Liver (tissue), 3 donors: ENCODE results near the gene RAB28.

Source experiments
- EGR1 ChIP-seq, 2 donors: IDR thresholded peaks; 2 replicates each; pipeline ENCODE4 v1.6.1; 2016 to 2018; ENCODE audit warnings: antibody characterized with exemption in 2 of 2, low read depth in 2 of 2
- FOXA1 ChIP-seq: IDR thresholded peaks from 2 replicates; pipeline ENCODE4 v1.6.1; 2016; ENCODE audit warnings: antibody characterized with exemption
- GABPA ChIP-seq, 2 donors: IDR thresholded peaks in 1 of 2; conservative IDR thresholded peaks in 1 of 2; 2 replicates each; pipeline ENCODE4 v1.6.1; 2016; ENCODE audit warnings: antibody characterized with exemption in 2 of 2, mild to moderate bottlenecking in 1 of 2, moderate library complexity in 1 of 2
- JUND ChIP-seq, 2 donors: IDR thresholded peaks; 2 replicates each; pipeline ENCODE4 v1.6.1; 2016; ENCODE audit warnings: antibody characterized with exemption in 2 of 2
- RAD21 ChIP-seq, 2 donors: IDR thresholded peaks; 2 replicates each; pipeline ENCODE4 v1.6.1; 2016; ENCODE audit warnings: antibody characterized with exemption in 2 of 2, mild to moderate bottlenecking in 2 of 2
- SP1 ChIP-seq: IDR thresholded peaks from 2 replicates; pipeline ENCODE4 v1.6.1; 2018; ENCODE audit warnings: antibody characterized with exemption, mild to moderate bottlenecking
- TAF1 ChIP-seq: conservative IDR thresholded peaks from 2 replicates; pipeline ENCODE4 v1.6.1; 2016; ENCODE audit warnings: antibody characterized with exemption, mild to moderate bottlenecking
- YY1 ChIP-seq: IDR thresholded peaks from 2 replicates; pipeline ENCODE4 v1.6.1; 2016; ENCODE audit warnings: antibody characterized with exemption, mild to moderate bottlenecking
- TF ChIP-seq, protein P1 (sequence below): fragments of 150-350 bp; IDR thresholded peaks from 2 replicates; pipeline ENCODE4 v1.5.1; 2017; ENCODE audit warnings: improper control_type of control experiment, low read depth, low read length; ENCODE audit not compliant: missing input control
- TF ChIP-seq, protein P2 (sequence below): IDR thresholded peaks from 2 replicates; pipeline ENCODE4 v1.6.1; 2016; ENCODE audit warnings: antibody characterized with exemption
- TF ChIP-seq, protein P3 (sequence below): IDR thresholded peaks from 2 replicates; pipeline ENCODE4 v1.6.1; 2016; ENCODE audit warnings: antibody characterized with exemption
- TF ChIP-seq, protein P4 (sequence below): IDR thresholded peaks from 2 replicates; pipeline ENCODE4 v1.6.1; 2016; ENCODE audit warnings: antibody characterized with exemption, mild to moderate bottlenecking
- TF ChIP-seq, protein P5 (sequence below): IDR thresholded peaks from 2 replicates; pipeline ENCODE4 v1.6.1; 2016; ENCODE audit warnings: antibody characterized with exemption
- donor health status: healthy.
- donor health status: healthy.

DNA sequence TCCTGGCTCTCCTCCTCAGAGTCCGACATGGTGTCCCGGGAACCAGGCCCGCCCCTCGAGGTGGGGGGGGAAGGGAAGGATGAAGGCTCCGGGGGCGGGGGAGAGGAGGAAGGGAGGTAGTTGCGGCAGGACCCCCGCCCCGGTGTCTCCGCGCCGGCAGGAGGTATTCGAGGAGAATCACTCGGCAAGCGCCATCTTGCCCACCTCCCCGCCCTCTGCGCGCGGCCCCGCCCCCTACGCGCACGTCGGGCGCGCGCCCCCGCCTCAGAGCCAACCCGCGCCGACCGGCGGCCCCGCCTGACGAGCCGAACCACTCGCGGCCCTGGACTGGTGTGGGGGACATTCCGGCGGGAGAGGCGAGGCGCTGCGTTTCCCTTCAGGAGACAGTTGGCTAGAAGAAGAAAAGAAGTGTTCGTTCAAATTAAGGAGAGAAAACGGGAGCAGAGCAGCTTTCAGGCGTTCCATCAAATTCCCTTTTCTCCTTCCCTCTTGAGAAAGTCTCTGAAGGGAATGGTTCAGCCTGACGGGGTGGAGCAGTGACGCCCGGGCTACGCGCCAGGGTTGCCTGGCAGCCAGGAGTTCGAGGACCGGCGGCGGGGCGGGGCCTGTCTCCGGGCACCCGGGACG is at the start of gene RAB28:
- TF ChIP-seq JUND (IDR thresholded peaks at IDR 0.05), result no peak
- TF ChIP-seq, protein P1, sequence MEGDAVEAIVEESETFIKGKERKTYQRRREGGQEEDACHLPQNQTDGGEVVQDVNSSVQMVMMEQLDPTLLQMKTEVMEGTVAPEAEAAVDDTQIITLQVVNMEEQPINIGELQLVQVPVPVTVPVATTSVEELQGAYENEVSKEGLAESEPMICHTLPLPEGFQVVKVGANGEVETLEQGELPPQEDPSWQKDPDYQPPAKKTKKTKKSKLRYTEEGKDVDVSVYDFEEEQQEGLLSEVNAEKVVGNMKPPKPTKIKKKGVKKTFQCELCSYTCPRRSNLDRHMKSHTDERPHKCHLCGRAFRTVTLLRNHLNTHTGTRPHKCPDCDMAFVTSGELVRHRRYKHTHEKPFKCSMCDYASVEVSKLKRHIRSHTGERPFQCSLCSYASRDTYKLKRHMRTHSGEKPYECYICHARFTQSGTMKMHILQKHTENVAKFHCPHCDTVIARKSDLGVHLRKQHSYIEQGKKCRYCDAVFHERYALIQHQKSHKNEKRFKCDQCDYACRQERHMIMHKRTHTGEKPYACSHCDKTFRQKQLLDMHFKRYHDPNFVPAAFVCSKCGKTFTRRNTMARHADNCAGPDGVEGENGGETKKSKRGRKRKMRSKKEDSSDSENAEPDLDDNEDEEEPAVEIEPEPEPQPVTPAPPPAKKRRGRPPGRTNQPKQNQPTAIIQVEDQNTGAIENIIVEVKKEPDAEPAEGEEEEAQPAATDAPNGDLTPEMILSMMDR, result no peak
- TF ChIP-seq SP1, result peak; percentile 11
- TF ChIP-seq TAF1, result no peak
- TF ChIP-seq, protein P2, sequence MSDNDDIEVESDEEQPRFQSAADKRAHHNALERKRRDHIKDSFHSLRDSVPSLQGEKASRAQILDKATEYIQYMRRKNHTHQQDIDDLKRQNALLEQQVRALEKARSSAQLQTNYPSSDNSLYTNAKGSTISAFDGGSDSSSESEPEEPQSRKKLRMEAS, result no peak
- TF ChIP-seq YY1, result peak; percentile 96
- TF ChIP-seq, protein P3, sequence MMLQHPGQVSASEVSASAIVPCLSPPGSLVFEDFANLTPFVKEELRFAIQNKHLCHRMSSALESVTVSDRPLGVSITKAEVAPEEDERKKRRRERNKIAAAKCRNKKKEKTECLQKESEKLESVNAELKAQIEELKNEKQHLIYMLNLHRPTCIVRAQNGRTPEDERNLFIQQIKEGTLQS, result no peak
- peak in 1 of 2 donors; percentile 8 for TF ChIP-seq RAD21 (IDR thresholded peaks at IDR 0.05)
- TF ChIP-seq, protein P4, sequence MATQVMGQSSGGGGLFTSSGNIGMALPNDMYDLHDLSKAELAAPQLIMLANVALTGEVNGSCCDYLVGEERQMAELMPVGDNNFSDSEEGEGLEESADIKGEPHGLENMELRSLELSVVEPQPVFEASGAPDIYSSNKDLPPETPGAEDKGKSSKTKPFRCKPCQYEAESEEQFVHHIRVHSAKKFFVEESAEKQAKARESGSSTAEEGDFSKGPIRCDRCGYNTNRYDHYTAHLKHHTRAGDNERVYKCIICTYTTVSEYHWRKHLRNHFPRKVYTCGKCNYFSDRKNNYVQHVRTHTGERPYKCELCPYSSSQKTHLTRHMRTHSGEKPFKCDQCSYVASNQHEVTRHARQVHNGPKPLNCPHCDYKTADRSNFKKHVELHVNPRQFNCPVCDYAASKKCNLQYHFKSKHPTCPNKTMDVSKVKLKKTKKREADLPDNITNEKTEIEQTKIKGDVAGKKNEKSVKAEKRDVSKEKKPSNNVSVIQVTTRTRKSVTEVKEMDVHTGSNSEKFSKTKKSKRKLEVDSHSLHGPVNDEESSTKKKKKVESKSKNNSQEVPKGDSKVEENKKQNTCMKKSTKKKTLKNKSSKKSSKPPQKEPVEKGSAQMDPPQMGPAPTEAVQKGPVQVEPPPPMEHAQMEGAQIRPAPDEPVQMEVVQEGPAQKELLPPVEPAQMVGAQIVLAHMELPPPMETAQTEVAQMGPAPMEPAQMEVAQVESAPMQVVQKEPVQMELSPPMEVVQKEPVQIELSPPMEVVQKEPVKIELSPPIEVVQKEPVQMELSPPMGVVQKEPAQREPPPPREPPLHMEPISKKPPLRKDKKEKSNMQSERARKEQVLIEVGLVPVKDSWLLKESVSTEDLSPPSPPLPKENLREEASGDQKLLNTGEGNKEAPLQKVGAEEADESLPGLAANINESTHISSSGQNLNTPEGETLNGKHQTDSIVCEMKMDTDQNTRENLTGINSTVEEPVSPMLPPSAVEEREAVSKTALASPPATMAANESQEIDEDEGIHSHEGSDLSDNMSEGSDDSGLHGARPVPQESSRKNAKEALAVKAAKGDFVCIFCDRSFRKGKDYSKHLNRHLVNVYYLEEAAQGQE, result no peak
- no peak for TF ChIP-seq FOXA1
- TF ChIP-seq EGR1 (IDR thresholded peaks at IDR 0.05; ENCODE audit: low read depth in 2 of 2), result no peak
- TF ChIP-seq, protein P5, sequence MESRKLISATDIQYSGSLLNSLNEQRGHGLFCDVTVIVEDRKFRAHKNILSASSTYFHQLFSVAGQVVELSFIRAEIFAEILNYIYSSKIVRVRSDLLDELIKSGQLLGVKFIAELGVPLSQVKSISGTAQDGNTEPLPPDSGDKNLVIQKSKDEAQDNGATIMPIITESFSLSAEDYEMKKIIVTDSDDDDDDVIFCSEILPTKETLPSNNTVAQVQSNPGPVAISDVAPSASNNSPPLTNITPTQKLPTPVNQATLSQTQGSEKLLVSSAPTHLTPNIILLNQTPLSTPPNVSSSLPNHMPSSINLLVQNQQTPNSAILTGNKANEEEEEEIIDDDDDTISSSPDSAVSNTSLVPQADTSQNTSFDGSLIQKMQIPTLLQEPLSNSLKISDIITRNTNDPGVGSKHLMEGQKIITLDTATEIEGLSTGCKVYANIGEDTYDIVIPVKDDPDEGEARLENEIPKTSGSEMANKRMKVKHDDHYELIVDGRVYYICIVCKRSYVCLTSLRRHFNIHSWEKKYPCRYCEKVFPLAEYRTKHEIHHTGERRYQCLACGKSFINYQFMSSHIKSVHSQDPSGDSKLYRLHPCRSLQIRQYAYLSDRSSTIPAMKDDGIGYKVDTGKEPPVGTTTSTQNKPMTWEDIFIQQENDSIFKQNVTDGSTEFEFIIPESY, result no peak
- no peak for TF ChIP-seq GABPA (IDR thresholded peaks at IDR 0.05 in 1 of 2, conservative IDR thresholded peaks at IDR 0.05 in 1 of 2)
